ENCODE measurements around the gene GNL2.
"Not testable (repeated sequence)": the region's sequence is repeated elsewhere in the genome, so short reads cannot be mapped to it uniquely, and the experiment has no call there.

GNL2 gene

GRCh38 chr1:37558411-37558810 is 37.3 kb downstream of the GNL2 start:
- no peak for DNase-seq

GRCh38 chr1:37557402-37557801 is 38.3 kb downstream of the GNL2 start:
- DNase-seq: no peak

- DNase-seq: peak; percentile 65
Measured at GRCh38 chr1:37556712-37557196, 39.0 kb downstream of the GNL2 start, which contains the start of gene DNALI1. TSS of gene DNALI1 (plus strand) at chr1:37556940. CDS start at chr1:37556995, 55 bp downstream.

- DNase-seq: peak; percentile 97
Measured at GRCh38 chr1:37553927-37554808, 41.6 kb downstream of the GNL2 start, which contains the start of gene SNIP1. TSS of gene SNIP1 (minus strand) at chr1:37554293. CDS start at chr1:37554229, 64 bp downstream.

GRCh38 chr1:37553598-37553926 is 42.2 kb downstream of the GNL2 start:
- peak; percentile 81 for DNase-seq

- no peak for DNase-seq
Measured at GRCh38 chr1:37549341-37549740, 46.4 kb downstream of the GNL2 start.

GRCh38 chr1:37545019-37545418 is 50.7 kb downstream of the GNL2 start:
- DNase-seq: no peak

GRCh38 chr1:37544530-37544929 is 51.2 kb downstream of the GNL2 start:
- no peak for DNase-seq

GRCh38 chr1:37540036-37540785 is 55.5 kb downstream of the GNL2 start:
- no peak for DNase-seq

GRCh38 chr1:37539154-37539553 is 56.6 kb downstream of the GNL2 start:
- not testable (repeated sequence) for DNase-seq

- no peak for DNase-seq
Measured at GRCh38 chr1:37537378-37537777, 58.4 kb downstream of the GNL2 start.

GRCh38 chr1:37533317-37534093 is 62.2 kb downstream of the GNL2 start:
- DNase-seq: no peak

GRCh38 chr1:37532418-37533156 is 63.1 kb downstream of the GNL2 start:
- DNase-seq: not testable (repeated sequence)

- DNase-seq: not testable (repeated sequence)
Measured at GRCh38 chr1:37529888-37530287, 65.8 kb downstream of the GNL2 start.

GRCh38 chr1:37519613-37520012 is 76.1 kb downstream of the GNL2 start:
- DNase-seq: no peak

GRCh38 chr1:37518929-37519328 is 76.8 kb downstream of the GNL2 start:
- DNase-seq: not testable (repeated sequence)

GRCh38 chr1:37518241-37518640 is 77.5 kb downstream of the GNL2 start:
- not testable (repeated sequence) for DNase-seq

- DNase-seq: no peak
Measured at GRCh38 chr1:37517569-37517968, 78.2 kb downstream of the GNL2 start.
